GM20431 (cell line): ENCODE results near the gene LBX1.

ENCODE experiments used
- in situ Hi-C: fragments of 300-500 bp; cut with MseI, MboI; formaldehyde crosslinking; loops from one replicate; pipeline ENCODE4 v1.15.0; 2020; ENCODE audit warnings: low sequenced_read_pairs; ENCODE audit not compliant: unreplicated experiment

LBX1 gene

GRCh38 chr10:101226491-101227428 lies 2.5 kb downstream of the LBX1 start:
- in situ Hi-C loops, result no loop called here

GRCh38 chr10:101225846-101226421 lies 3.3 kb downstream of the LBX1 start:
- in situ Hi-C loops, result no loop called here

- in situ Hi-C loops, result loop anchor here (25.0 kb wide), 2 partner anchors 337 to 537 kb away; no protein-coding TSS in a partner anchor
These were observed 4.1 kb downstream of the LBX1 start for GRCh38 chr10:101224910-101225823.

GRCh38 chr10:101224060-101224909 lies 5.0 kb downstream of the LBX1 start:
- in situ Hi-C loops, result loop anchor here (25.0 kb wide), 2 partner anchors 338 to 538 kb away; no protein-coding TSS in a partner anchor

GRCh38 chr10:101223274-101224059 lies 5.8 kb downstream of the LBX1 start:
- in situ Hi-C loops, result loop anchor here (25.0 kb wide), 2 partner anchors 339 to 539 kb away; no protein-coding TSS in a partner anchor

- in situ Hi-C loops, result loop anchor here (25.0 kb wide), 2 partner anchors 340 to 540 kb away; no protein-coding TSS in a partner anchor
These were observed 6.5 kb downstream of the LBX1 start for GRCh38 chr10:101222683-101223273.

- in situ Hi-C loops, result loop anchor here (25.0 kb wide), 2 partner anchors 340 to 540 kb away; no protein-coding TSS in a partner anchor
These were observed 7.2 kb downstream of the LBX1 start for GRCh38 chr10:101221963-101222531.

GRCh38 chr10:101221549-101221948 lies 7.7 kb downstream of the LBX1 start:
- in situ Hi-C loops, result loop anchor here (25.0 kb wide), 2 partner anchors 341 to 541 kb away; no protein-coding TSS in a partner anchor

- in situ Hi-C loops, result loop anchor here (25.0 kb wide), 2 partner anchors 342 to 542 kb away; no protein-coding TSS in a partner anchor
These were observed 9.3 kb downstream of the LBX1 start for GRCh38 chr10:101219946-101220451.

GRCh38 chr10:101219139-101219945 lies 9.9 kb downstream of the LBX1 start:
- in situ Hi-C loops, result loop anchor here (25.0 kb wide), 2 partner anchors 343 to 543 kb away; no protein-coding TSS in a partner anchor

GRCh38 chr10:101218351-101219138 lies 10.7 kb downstream of the LBX1 start:
- in situ Hi-C loops, result loop anchor here (25.0 kb wide), 2 partner anchors 344 to 544 kb away; no protein-coding TSS in a partner anchor

GRCh38 chr10:101217450-101218281 lies 11.6 kb downstream of the LBX1 start:
- in situ Hi-C loops, result loop anchor here (25.0 kb wide), 2 partner anchors 345 to 545 kb away; no protein-coding TSS in a partner anchor

GRCh38 chr10:101217044-101217425 lies 12.2 kb downstream of the LBX1 start:
- in situ Hi-C loops, result loop anchor here (25.0 kb wide), 2 partner anchors 345 to 545 kb away; no protein-coding TSS in a partner anchor
